ENCODE data around the gene HAUS7.

DNA sequence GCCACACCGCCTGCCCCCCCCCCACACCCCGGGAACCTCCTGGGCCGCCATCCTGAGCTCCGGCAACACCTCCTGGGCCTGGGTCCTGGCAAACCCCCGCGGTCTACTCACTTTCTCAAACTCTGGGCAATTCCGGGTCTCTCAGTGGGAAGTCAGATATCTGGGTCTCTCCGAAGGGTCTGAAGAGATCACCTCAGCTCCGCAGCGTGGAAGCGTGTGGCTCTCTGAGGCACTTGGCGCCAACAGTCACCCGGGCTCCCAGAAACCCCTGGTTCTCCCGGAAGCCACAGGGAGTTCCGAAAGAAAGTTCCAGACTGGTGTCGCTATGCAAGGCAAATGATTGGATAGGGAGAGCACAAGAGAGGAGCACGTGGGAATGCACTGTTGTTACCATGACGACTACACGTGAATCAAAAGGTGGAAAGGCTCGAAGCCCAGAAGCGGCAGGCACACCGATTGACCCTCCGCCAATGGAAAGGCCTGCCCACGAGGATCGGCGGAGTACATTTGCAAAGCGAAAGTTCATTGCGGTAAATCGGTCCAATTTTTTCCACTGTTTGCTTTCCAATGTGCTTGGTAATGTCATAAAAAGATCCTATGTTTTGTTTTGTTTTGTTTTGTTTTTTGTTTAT, 69.1 kb downstream of the HAUS7 start, which contains the start of gene PNMA6E:
- TF ChIP-seq, protein P1, sequence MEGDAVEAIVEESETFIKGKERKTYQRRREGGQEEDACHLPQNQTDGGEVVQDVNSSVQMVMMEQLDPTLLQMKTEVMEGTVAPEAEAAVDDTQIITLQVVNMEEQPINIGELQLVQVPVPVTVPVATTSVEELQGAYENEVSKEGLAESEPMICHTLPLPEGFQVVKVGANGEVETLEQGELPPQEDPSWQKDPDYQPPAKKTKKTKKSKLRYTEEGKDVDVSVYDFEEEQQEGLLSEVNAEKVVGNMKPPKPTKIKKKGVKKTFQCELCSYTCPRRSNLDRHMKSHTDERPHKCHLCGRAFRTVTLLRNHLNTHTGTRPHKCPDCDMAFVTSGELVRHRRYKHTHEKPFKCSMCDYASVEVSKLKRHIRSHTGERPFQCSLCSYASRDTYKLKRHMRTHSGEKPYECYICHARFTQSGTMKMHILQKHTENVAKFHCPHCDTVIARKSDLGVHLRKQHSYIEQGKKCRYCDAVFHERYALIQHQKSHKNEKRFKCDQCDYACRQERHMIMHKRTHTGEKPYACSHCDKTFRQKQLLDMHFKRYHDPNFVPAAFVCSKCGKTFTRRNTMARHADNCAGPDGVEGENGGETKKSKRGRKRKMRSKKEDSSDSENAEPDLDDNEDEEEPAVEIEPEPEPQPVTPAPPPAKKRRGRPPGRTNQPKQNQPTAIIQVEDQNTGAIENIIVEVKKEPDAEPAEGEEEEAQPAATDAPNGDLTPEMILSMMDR (IDR thresholded peaks at IDR 0.05) = no peak
- TF ChIP-seq POLR2A (IDR thresholded peaks at IDR 0.05) = no peak

Data from Peyer's patch (tissue), 4 donors.